H1 (cell line): Measurements from ENCODE around the gene MYPOP. TPM values are rescaled to one million over a fixed set of nuclear protein-coding genes. Genes with fewer than 3 reads are reported as not detected.
A peak's percentile ranks its signal among the peaks of the same experiment; 100 is the strongest.

Experiments
- CTCF ChIA-PET: fragments of 300-600 bp; sonication (Branson Sonifier 250); formaldehyde crosslinking; loops from one replicate; lab custom pipeline; 2021; ENCODE audit not compliant: partially characterized antibody; lab: Charles Lee
- POLR2A ChIA-PET: fragments of 300-600 bp; sonication (Branson Sonifier 250); formaldehyde crosslinking; loops from one replicate; lab custom pipeline; 2021; ENCODE audit warnings: inconsistent platforms; ENCODE audit not compliant: partially characterized antibody; lab: Charles Lee
- DNase-seq, 2 experiments: peaks; one replicate each; pipeline versions ENCODE4 v3.0.0 to v3.0.0-alpha.2; 2010 to 2022; ENCODE audit warnings: low spot score in 2 of 2, low read depth in 1 of 2, mixed read lengths in 1 of 2
- FAIRE-seq: peaks from 2 replicates; lab custom pipeline; 2011; peaks lifted over from hg19 to GRCh38; lab: Jason Lieb, UNC
- H2AFZ ChIP-seq: 2 replicates; pipeline ENCODE4 v1.8.1; 2012; ENCODE audit warnings: low read length, inconsistent platforms
- H2AK5ac ChIP-seq: 2 replicates; pipeline ENCODE4 v1.6.1; 2013; ENCODE audit warnings: low read depth, low read length
- H2BK120ac ChIP-seq: replicated peaks from 2 replicates; pipeline ENCODE3; 2013; ENCODE audit warnings: low read depth, low read length, inconsistent platforms
- H2BK12ac ChIP-seq: 2 replicates; pipeline ENCODE4 v1.6.1; 2013; ENCODE audit warnings: low read depth, low read length
- H2BK15ac ChIP-seq: 2 replicates; pipeline ENCODE4 v1.6.1; 2013; ENCODE audit warnings: low read length
- H2BK20ac ChIP-seq: 2 replicates; pipeline ENCODE4 v1.6.1; 2013; ENCODE audit warnings: low read length
- H2BK5ac ChIP-seq: 2 replicates; pipeline ENCODE4 v1.6.1; 2013; ENCODE audit warnings: low read depth, low read length
- H3K14ac ChIP-seq: 2 replicates; pipeline ENCODE4 v1.6.1; 2013; ENCODE audit warnings: inconsistent platforms; ENCODE audit not compliant: insufficient read length
- H3K18ac ChIP-seq: 2 replicates; pipeline ENCODE4 v1.6.1; 2013; ENCODE audit warnings: low read length; ENCODE audit errors: extremely low read depth
- H3K23ac ChIP-seq: 2 replicates; pipeline ENCODE4 v1.6.1; 2013; ENCODE audit warnings: inconsistent platforms; ENCODE audit not compliant: insufficient read length
- H3K23me2 ChIP-seq: 2 replicates; pipeline ENCODE4 v1.6.1; 2013; ENCODE audit warnings: low read depth, low read length
- H3K27ac ChIP-seq: 2 replicates; pipeline ENCODE4 v1.6.1; 2011; ENCODE audit warnings: low read depth, low read length, inconsistent platforms
- H3K27me3 ChIP-seq, 4 experiments: replicated peaks in 1 of 4; 1 replicate in 1 of 4; 2 replicates in 3 of 4; pipeline versions ENCODE4 v1.6.1 to v1.8.1; 2011 to 2013; ENCODE audit warnings: low read length in 3 of 4, mild to moderate bottlenecking in 3 of 4, inconsistent platforms in 2 of 4, mixed read lengths in 2 of 4, moderate library complexity in 1 of 4; ENCODE audit not compliant: control insufficient read depth in 3 of 4, insufficient read depth in 3 of 4; ENCODE audit errors: extremely low read depth in 1 of 4
- H3K36me3 ChIP-seq, 4 experiments: 2 replicates each; pipeline versions ENCODE4 v1.6.1 to v1.8.1; 2011 to 2013; ENCODE audit warnings: mild to moderate bottlenecking in 4 of 4, low read length in 3 of 4, moderate library complexity in 2 of 4, control low read depth in 1 of 4, inconsistent platforms in 1 of 4; ENCODE audit not compliant: insufficient read depth in 4 of 4, control insufficient read depth in 2 of 4
- H3K4ac ChIP-seq: replicated peaks from 2 replicates; pipeline ENCODE3; 2013; ENCODE audit warnings: low read length, low read depth, mixed read lengths, inconsistent platforms; ENCODE audit not compliant: insufficient read length
- H3K4me1 ChIP-seq, 4 experiments: replicated peaks in 1 of 4; 1 replicate in 1 of 4; 2 replicates in 3 of 4; pipeline versions ENCODE4 v1.6.1 to v1.8.1; 2011 to 2013; ENCODE audit warnings: low read length in 3 of 4, inconsistent platforms in 2 of 4, mixed read lengths in 1 of 4; ENCODE audit not compliant: insufficient read depth in 4 of 4, control insufficient read depth in 3 of 4
- H3K4me2 ChIP-seq, 2 experiments: 2 replicates each; pipeline versions ENCODE4 v1.6.1 to v1.8.1; 2011 to 2013; ENCODE audit warnings: low read depth in 2 of 2, low read length in 2 of 2, control low read depth in 1 of 2, inconsistent platforms in 1 of 2, mild to moderate bottlenecking in 1 of 2; ENCODE audit not compliant: insufficient read depth in 1 of 2
- H3K4me3 ChIP-seq, 4 experiments: fragments of 200-600, 300-600 bp in 1 of 4; sonication (generic), shearing (Covaris generic), sonication (Bioruptor Twin) in 1 of 4; 2 replicates each; pipeline versions ENCODE4 v1.5.1 to v1.8.1; 2011 to 2016; ENCODE audit warnings: low read length in 4 of 4, low read depth in 3 of 4, control low read depth in 2 of 4, inconsistent platforms in 2 of 4, mild to moderate bottlenecking in 2 of 4, mixed read lengths in 1 of 4, moderate library complexity in 1 of 4; ENCODE audit not compliant: insufficient read depth in 2 of 4; ENCODE audit errors: extremely low read depth in 1 of 4
- H3K56ac ChIP-seq: replicated peaks from 2 replicates; pipeline ENCODE3; 2013; ENCODE audit warnings: low read depth, mild to moderate bottlenecking, mixed read lengths, low read length, inconsistent platforms; ENCODE audit not compliant: insufficient read length
- H3K79me1 ChIP-seq: 2 replicates; pipeline ENCODE4 v1.6.1; 2013; ENCODE audit warnings: low read depth, low read length, control low read depth
- H3K79me2 ChIP-seq, 2 experiments: 2 replicates each; pipeline versions ENCODE4 v1.6.1 to v1.8.1; 2012 to 2013; ENCODE audit warnings: low read length in 2 of 2, mild to moderate bottlenecking in 2 of 2, inconsistent platforms in 1 of 2; ENCODE audit not compliant: insufficient read depth in 2 of 2, control insufficient read depth in 1 of 2
- H3K9ac ChIP-seq, 4 experiments: replicated peaks in 1 of 4; 1 replicate in 1 of 4; 2 replicates in 3 of 4; pipeline versions ENCODE4 v1.6.1 to v1.8.1; 2011 to 2013; ENCODE audit warnings: low read depth in 3 of 4, low read length in 3 of 4, control low read depth in 2 of 4, mild to moderate bottlenecking in 2 of 4, moderate library complexity in 2 of 4, inconsistent platforms in 1 of 4; ENCODE audit errors: extremely low read depth in 1 of 4
- H3K9me3 ChIP-seq, 2 experiments: 2 replicates each; pipeline versions ENCODE4 v1.6.1 to v1.8.1; 2012 to 2013; ENCODE audit warnings: mild to moderate bottlenecking in 2 of 2, moderate library complexity in 2 of 2, control low read depth in 1 of 2, inconsistent platforms in 1 of 2, low read depth in 1 of 2, low read length in 1 of 2, mixed read lengths in 1 of 2; ENCODE audit not compliant: insufficient read depth in 2 of 2
- H4K20me1 ChIP-seq, 2 experiments: replicated peaks in 1 of 2; 2 replicates each; pipeline versions ENCODE3 to v1.8.1; 2011 to 2013; ENCODE audit warnings: inconsistent platforms in 2 of 2, low read length in 2 of 2, mild to moderate bottlenecking in 1 of 2; ENCODE audit not compliant: insufficient read depth in 2 of 2, control insufficient read depth in 1 of 2
- H4K5ac ChIP-seq: 2 replicates; pipeline ENCODE4 v1.6.1; 2013; ENCODE audit warnings: low read length, low read depth, mixed read lengths, inconsistent platforms; ENCODE audit not compliant: insufficient read length
- H4K8ac ChIP-seq: 2 replicates; pipeline ENCODE4 v1.8.0; 2013; ENCODE audit warnings: mild to moderate bottlenecking, moderate library complexity, low read length, inconsistent platforms; ENCODE audit not compliant: insufficient read depth; ENCODE audit errors: extremely low read depth
- H4K91ac ChIP-seq: replicated peaks from 2 replicates; pipeline ENCODE3; 2013; ENCODE audit warnings: low read length, mixed read lengths, inconsistent platforms; ENCODE audit not compliant: insufficient read length
- CEBPB ChIP-seq: IDR thresholded peaks from 2 replicates; pipeline ENCODE4 v1.6.1; 2012; ENCODE audit warnings: low read depth, low read length
- CTBP2 ChIP-seq: IDR thresholded peaks from 2 replicates; pipeline ENCODE4 v1.7.0; 2011; ENCODE audit warnings: borderline replicate concordance, mild to moderate bottlenecking, moderate library complexity, mixed read lengths, low read length; ENCODE audit not compliant: insufficient read depth, insufficient read length
- WGBS, 2 experiments: shearing (Covaris generic) in 1 of 2; methylation state at CpG; one replicate each; pipeline versions ENCODE4 v1.1.6 to v1.1.7; 2013 to 2015; ENCODE audit warnings: low lambda C conversion rate in 2 of 2, mixed read lengths in 2 of 2, inconsistent platforms in 1 of 2, low coverage in 1 of 2, missing lambda C conversion rate in 1 of 2; ENCODE audit not compliant: insufficient replicate concordance in 2 of 2, insufficient coverage in 1 of 2, insufficient read length in 1 of 2; ENCODE audit errors: extremely low coverage in 1 of 2, missing lambda C conversion rate in 1 of 2; 5-methylcytosine and 5-hydroxymethylcytosine counted together
- polyA plus RNA-seq, 7 experiments: library from polyadenylated mRNA; depleted of rRNA in 3 of 7; stranded (reverse) in 5 of 7; unstranded in 2 of 7; fragments of >200 nt in 5 of 7; fragments of 200-250 nt in 2 of 7; gene quantifications; 1 replicate in 5 of 7; 2 replicates in 1 of 7; 4 replicates in 1 of 7; pipeline versions ENCODE4 v1.2.1 to v1.2.3, GENCODE V29; 2011 to 2013; ENCODE audit warnings: missing spikeins in 2 of 7, mixed read lengths in 2 of 7
- total RNA-seq: library from RNA; stranded (reverse); fragmentation: NEBNext Ultra II Directional; extraction: Animal tissue kit (Norgen Biotek cat#: 25700); gene quantifications from 2 replicates; pipeline ENCODE4 v1.2.1, GENCODE V29; 2021

The MYPOP gene
- total and polyA plus RNA-seq, 2 of the 8 experiments (the other 6 are each of a cell fraction or from before 2014, with no cell fraction given): 3.2 to 11.1 TPM

- peak overlapping the region; percentile 98; the same call in 1 of the 2 replicates for H4K8ac ChIP-seq
- H3K27me3 ChIP-seq: no peaks in the 10 kb centered on the region
- DNase-seq (no peak), FAIRE-seq (no peak)
- H3K4me1 ChIP-seq: peaks cover 0 to 16% (median 10%) of the 10 kb centered on the region in 4 experiments; a peak in 6 of 7 replicates
- no peak overlapping the region for H2BK15ac ChIP-seq
- H4K91ac ChIP-seq: peak overlapping the region; percentile 16
- H3K4me3 ChIP-seq: peak overlapping the region; percentile 71 to 80 (median 78)
- 46% methylated on average over 10 of the region's 10 CpGs; no CpG with 5 or more reads in 1 of the 2 experiments for WGBS, 2 experiments
- no peak overlapping the region for H3K23ac ChIP-seq
- H3K27ac ChIP-seq: peak overlapping the region; percentile 86
- H3K9me3 ChIP-seq: no peaks in the 10 kb centered on the region
- H3K9ac ChIP-seq: peak overlapping the region; percentile 58 to 81 (median 70)
- peak overlapping the region; percentile 94; the same call in 1 of the 2 replicates for H2AFZ ChIP-seq
- no peak overlapping the region; the same call in 1 of the 2 replicates for H3K18ac ChIP-seq
- peak overlapping the region; percentile 49 to 76 for H3K4me2 ChIP-seq
- ChIA-PET POLR2A (interaction anchor here (0.8 to 9.8 kb wide), 10 partner anchors 11 to 195 kb away, joined by 3 to 277 read pairs (median 4); partner anchors contain the start of genes FOXA3, MYPOP, QPCTL and SIX5), CTCF (interaction anchor here (0.6 to 10.7 kb wide), 3 partner anchors 19 to 342 kb away, joined by 3 to 208 read pairs (median 3); partner anchors contain the start of genes FOXA3 and SYMPK)
- H3K79me1 ChIP-seq: 0 out of 2 replicates have a peak, but pooled peaks cover 2% of the 10 kb centered on the region
- no peak overlapping the region for H2BK120ac ChIP-seq
- H3K36me3 ChIP-seq: peaks cover 0 to 7% (median 0%) of the 10 kb centered on the region in 4 experiments; a peak in 1 of 8 replicates
- H2BK20ac ChIP-seq: no peak overlapping the region
- peak overlapping the region; percentile 12; the same call in 1 of the 2 replicates for H2BK5ac ChIP-seq
- H3K14ac ChIP-seq: no peak overlapping the region
- no peak overlapping the region for H3K56ac ChIP-seq
- TF ChIP-seq CEBPB (peak; percentile 86), CTBP2 (no peak)
- H3K79me2 ChIP-seq: no peaks in the 10 kb centered on the region; a peak in 1 of 4 replicates
- H2AK5ac ChIP-seq: no peak overlapping the region
- H3K4ac ChIP-seq: no peak overlapping the region
- no peak overlapping the region; the same call in 1 of the 2 replicates for H2BK12ac ChIP-seq
- H4K20me1 ChIP-seq: peaks cover 3 to 12% of the 10 kb centered on the region in 2 experiments
- H4K5ac ChIP-seq: peak overlapping the region; percentile 93
- H3K23me2 ChIP-seq: peaks cover 11% of the 10 kb centered on the region; the same call in 1 of the 2 replicates
Measured at GRCh38 chr19:45887200-45887710, 15.2 kb downstream of the MYPOP start.
